Brain pericyte (primary cell): ENCODE data around the gene FAM83F.
A peak's percentile ranks its signal among the peaks of the same experiment; 100 is the strongest.
"Not testable (repeated sequence)": the region's sequence is repeated elsewhere in the genome, so short reads cannot be mapped to it uniquely, and the experiment has no call there.

ENCODE experiments used
- DNase-seq: peaks from one replicate; pipeline ENCODE4 v3.0.0-alpha.2; 2012; ENCODE audit warnings: low read depth, low spot score

The FAM83F gene

GRCh38 chr22:39994566-39995392 lies at the start of gene FAM83F:
Gene FAM83F, plus strand, starts transcription at chr22:39994954. Its CDS starts 89 bp downstream, at chr22:39995043.
- no peak for DNase-seq

GRCh38 chr22:39946126-39946502 lies 48.6 kb upstream of the FAM83F start:
- no peak for DNase-seq

GRCh38 chr22:39946503-39947219 lies 48.1 kb upstream of the FAM83F start:
- DNase-seq: no peak

- DNase-seq: no peak
These were observed 47.2 kb upstream of the FAM83F start for GRCh38 chr22:39947220-39948216.

- no peak for DNase-seq
These were observed 44.6 kb upstream of the FAM83F start for GRCh38 chr22:39949964-39950737.

GRCh38 chr22:39951603-39952293 lies 43.0 kb upstream of the FAM83F start:
- not testable (repeated sequence) for DNase-seq

- DNase-seq: no peak
These were observed 42.4 kb upstream of the FAM83F start for GRCh38 chr22:39952347-39952746.

- DNase-seq: no peak
These were observed 41.7 kb upstream of the FAM83F start for GRCh38 chr22:39953101-39953500.

- no peak for DNase-seq
These were observed 40.1 kb upstream of the FAM83F start for GRCh38 chr22:39954584-39955055.

- no peak for DNase-seq
These were observed 39.1 kb upstream of the FAM83F start for GRCh38 chr22:39955675-39956074.

- no peak for DNase-seq
These were observed 37.7 kb upstream of the FAM83F start for GRCh38 chr22:39956932-39957664.

GRCh38 chr22:39958009-39958711 lies 36.6 kb upstream of the FAM83F start:
- DNase-seq: no peak

- DNase-seq: no peak
These were observed 35.7 kb upstream of the FAM83F start for GRCh38 chr22:39958949-39959639.

GRCh38 chr22:39959640-39960447 lies 34.9 kb upstream of the FAM83F start, which contains the start of gene TMA7B:
Gene TMA7B, plus strand, starts transcription at chr22:39960397. Its CDS starts 3,978 bp downstream, at chr22:39964375.
- DNase-seq: no peak

- DNase-seq: peak; percentile 30
These were observed 33.7 kb upstream of the FAM83F start for GRCh38 chr22:39960791-39961746.

- DNase-seq: no peak
These were observed 32.7 kb upstream of the FAM83F start for GRCh38 chr22:39962071-39962470.
